Pancreas (tissue), 10 donors: ENCODE data around the gene ZNF385C. TPM values are rescaled to one million over a fixed set of nuclear protein-coding genes. Genes with fewer than 3 reads are reported as not detected.

Experiments used
- ATAC-seq, 4 donors: fragments of 200-7000 bp; cut with Tn5 transposase; one replicate each; pipeline versions ENCODE4 v1.8.0 to v1.9.1; 2020; ENCODE audit warnings: mild to moderate bottlenecking in 4 of 4, moderate library complexity in 4 of 4
- DNase-seq, 6 donors: peaks; one replicate each; pipeline ENCODE4 v3.0.0-alpha.2; 2020
- FAIRE-seq: peaks from 2 replicates; lab custom pipeline; 2012; peaks lifted over from hg19 to GRCh38; lab: Jason Lieb, UNC
- H3K27ac ChIP-seq, 4 donors: fragments of 200-600 bp; sonication (generic); 1 replicate in 3 of 4; 2 replicates in 1 of 4; pipeline versions ENCODE4 v1.5.0 to v1.8.0; 2020
- H3K27me3 ChIP-seq, 4 donors: fragments of 200-600 bp; one replicate each; pipeline ENCODE4 v1.8.0; 2021
- H3K36me3 ChIP-seq, 3 donors: fragments of 200-600 bp; sonication (generic) in 1 of 3; one replicate each; pipeline versions ENCODE4 v1.5.0 to v1.8.0; 2020 to 2021
- H3K4me1 ChIP-seq, 3 donors: fragments of 200-600 bp; one replicate each; pipeline ENCODE4 v1.8.0; 2021
- H3K4me3 ChIP-seq, 4 donors: fragments of 200-600 bp; sonication (generic) in 2 of 4; one replicate each; pipeline versions ENCODE4 v1.5.0 to v1.8.0; 2020 to 2021
- H3K9me3 ChIP-seq, 4 donors: fragments of 200-600 bp; one replicate each; pipeline ENCODE4 v1.8.0; 2021
- WGBS, 2 donors: extraction: QIAGEN DNeasy Blood & Tissue Kit; methylation state at CpG; one replicate each; pipeline ENCODE4 v1.1.7; 2013; 5-methylcytosine and 5-hydroxymethylcytosine counted together
- intact Hi-C, 3 donors: fragments of 100-400 bp; cut with DNase I; formaldehyde crosslinking; loops; one replicate each; pipeline versions ENCODE4 v1.11.1 to v1.14.2; 2022
- polyA plus RNA-seq, 2 donors: library from polyadenylated mRNA; stranded (reverse); fragments of 200-250 nt; gene quantifications; one replicate each; pipeline ENCODE4 v1.2.3, GENCODE V29; 2013
- total RNA-seq, 6 donors: library from RNA; stranded (reverse); fragmentation: NEBNext Ultra II Directional in 4 of 6; extraction: Animal tissue kit (Norgen Biotek cat#: 25700) in 4 of 6; gene quantifications; one replicate each; pipeline versions ENCODE4 v1.2.1 to v1.2.4, GENCODE V29; 2021 to 2023
- TF ChIP-seq, protein P1 (sequence below), 4 donors: fragments of 200-600 bp; sonication (generic) in 3 of 4; IDR thresholded peaks; one replicate each; pipeline versions ENCODE4 v1.5.0 to v1.8.0; 2021; ENCODE audit warnings: antibody characterized with exemption in 4 of 4
- donor health status: healthy with polysubstance abuse.
- donor health status: DM: no; HTN: no; CAD: no; lungs with moderate emphysema.
- donor health status: DM: no; HTN: no; CAD: no.
- donor health status: control.
- donor health status: control.
- donor health status: Bipolar disorder and iron deficiency.
- donor health status: DM: yes; HTN: yes; CAD: no.
- donor health status: DM: no; HTN: no; CAD: no.
- donor health status: DM: no; HTN: no; CAD: no.
- donor health status: DM: yes; HTN: yes; CAD: no.

ZNF385C gene
- total and polyA plus RNA-seq, 8 donors = 0.67 to 2.6 (median 1.6) TPM

DNA sequence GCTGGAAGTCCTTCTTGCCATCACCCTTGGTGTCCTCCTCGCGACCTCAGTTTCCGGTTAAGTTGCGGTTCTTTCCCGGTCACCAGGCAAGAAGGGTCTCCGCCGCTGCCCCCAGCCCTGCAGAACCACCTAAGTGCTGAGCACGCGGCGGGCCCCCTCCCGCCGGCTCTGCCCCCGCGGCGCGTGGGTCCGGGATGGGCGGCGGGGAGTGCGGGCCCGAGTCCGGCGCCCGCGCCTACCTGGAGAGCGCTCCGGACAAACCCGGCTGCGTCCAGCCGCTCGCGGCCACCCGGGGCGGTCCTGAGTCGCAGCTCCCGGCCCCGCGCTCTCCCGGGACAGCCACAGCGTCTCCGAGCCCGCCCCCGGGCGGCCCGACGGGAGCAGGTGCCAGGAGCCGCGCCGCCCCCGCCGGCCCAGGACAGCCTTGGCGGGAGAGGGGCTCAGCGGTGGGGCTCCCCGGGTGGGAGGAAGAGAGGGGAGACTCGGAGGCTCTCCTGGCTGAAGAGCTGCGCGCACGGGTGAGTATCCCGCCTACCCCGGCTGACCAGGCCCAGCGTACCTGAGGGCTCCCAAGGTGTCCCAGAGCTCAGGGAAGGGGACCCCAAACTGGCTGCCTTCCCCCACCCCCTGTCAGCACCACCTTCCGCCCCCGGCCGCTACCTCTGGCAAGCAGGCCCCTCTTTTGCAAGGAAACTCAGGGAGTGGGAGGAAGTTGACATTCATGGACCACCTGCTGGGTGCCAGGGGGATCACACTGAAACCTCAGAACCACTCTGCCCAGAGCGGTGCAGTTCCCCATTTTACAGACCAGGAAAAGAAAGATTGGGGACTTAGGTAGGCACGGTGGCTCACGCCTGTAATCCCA lies 25.7 kb downstream of the ZNF385C start:
- intact Hi-C loops = no loop called here
- Histone ChIP-seq H3K36me3 (no peaks in the 10 kb centered on the region), H3K27ac (no peak overlapping the region), H3K4me1 (peaks cover 0 to 2% (median 0%) of the 10 kb centered on the region in 3 donors), H3K9me3 (no peaks in the 10 kb centered on the region), H3K4me3 (peak overlapping the region in 2 of 4 donors; percentile 34 to 46), H3K27me3 (no peaks in the 10 kb centered on the region)
- ATAC-seq = peak; percentile 61 to 86 (median 76)
- no peak for FAIRE-seq
- 14 to 21% methylated on average over 36 to 67 of the region's 67 CpGs for WGBS, 2 donors
- peak in 2 of 6 donors; percentile 31 to 81 for DNase-seq
- TF ChIP-seq, protein P1, sequence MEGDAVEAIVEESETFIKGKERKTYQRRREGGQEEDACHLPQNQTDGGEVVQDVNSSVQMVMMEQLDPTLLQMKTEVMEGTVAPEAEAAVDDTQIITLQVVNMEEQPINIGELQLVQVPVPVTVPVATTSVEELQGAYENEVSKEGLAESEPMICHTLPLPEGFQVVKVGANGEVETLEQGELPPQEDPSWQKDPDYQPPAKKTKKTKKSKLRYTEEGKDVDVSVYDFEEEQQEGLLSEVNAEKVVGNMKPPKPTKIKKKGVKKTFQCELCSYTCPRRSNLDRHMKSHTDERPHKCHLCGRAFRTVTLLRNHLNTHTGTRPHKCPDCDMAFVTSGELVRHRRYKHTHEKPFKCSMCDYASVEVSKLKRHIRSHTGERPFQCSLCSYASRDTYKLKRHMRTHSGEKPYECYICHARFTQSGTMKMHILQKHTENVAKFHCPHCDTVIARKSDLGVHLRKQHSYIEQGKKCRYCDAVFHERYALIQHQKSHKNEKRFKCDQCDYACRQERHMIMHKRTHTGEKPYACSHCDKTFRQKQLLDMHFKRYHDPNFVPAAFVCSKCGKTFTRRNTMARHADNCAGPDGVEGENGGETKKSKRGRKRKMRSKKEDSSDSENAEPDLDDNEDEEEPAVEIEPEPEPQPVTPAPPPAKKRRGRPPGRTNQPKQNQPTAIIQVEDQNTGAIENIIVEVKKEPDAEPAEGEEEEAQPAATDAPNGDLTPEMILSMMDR (IDR thresholded peaks at IDR 0.05) = no peak

DNA sequence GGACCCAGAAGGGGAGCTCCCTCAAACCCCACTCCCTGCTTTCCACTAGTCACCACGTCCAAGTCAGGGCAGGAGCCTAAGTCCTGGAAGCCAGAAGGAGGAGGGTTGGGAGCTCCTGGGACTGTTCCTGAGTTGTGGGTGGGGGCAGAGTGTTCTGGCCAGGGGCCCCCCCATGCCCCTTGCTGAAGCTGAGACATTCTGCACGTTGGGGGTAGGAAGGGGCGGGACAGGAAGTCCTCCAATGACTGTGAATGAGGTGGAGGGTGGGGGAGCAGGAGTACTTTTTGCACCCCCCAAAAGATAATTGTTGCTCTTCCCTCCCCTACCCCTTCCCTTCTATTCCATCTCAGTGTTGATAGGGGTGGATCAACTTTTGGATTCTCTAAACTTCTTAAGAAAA lies 26.5 kb downstream of the ZNF385C start:
- Histone ChIP-seq H3K27me3 (no peaks in the 10 kb centered on the region), H3K4me1 (peaks cover 0 to 2% (median 0%) of the 10 kb centered on the region in 3 donors), H3K36me3 (no peaks in the 10 kb centered on the region), H3K9me3 (no peaks in the 10 kb centered on the region), H3K27ac (no peak overlapping the region), H3K4me3 (peak overlapping the region in 1 of 4 donors; percentile 46)
- no peak for DNase-seq
- WGBS, 2 donors = 30 to 41% methylated on average over 2 to 3 of the region's 3 CpGs
- TF ChIP-seq, protein P1 (IDR thresholded peaks at IDR 0.05) = no peak
- intact Hi-C loops = no loop called here
- ATAC-seq = no peak
- no peak for FAIRE-seq

DNA sequence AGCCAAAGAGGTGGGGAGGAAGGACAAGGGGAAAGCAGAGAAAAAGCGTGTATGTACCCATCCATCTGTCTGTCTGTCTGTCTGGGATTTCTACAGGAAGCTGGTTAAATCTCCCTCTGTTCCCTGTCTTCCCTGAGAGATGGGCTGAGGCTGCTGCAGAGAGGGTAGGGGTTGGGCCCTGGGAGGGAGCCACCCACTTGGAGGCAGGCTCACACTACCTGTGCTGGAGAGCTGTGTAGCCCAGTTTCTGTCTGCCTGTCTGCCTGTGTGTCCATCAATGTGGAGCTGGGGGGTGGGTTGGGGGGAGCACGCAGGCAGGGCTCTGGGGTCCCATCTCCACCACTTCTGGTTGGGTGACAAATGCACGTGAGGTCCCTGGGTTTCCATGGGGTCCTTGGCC lies 29.3 kb downstream of the ZNF385C start:
- Histone ChIP-seq H3K36me3 (no peaks in the 10 kb centered on the region), H3K27ac (no peak overlapping the region), H3K9me3 (no peaks in the 10 kb centered on the region), H3K4me1 (peaks cover 0 to 2% (median 0%) of the 10 kb centered on the region in 3 donors), H3K27me3 (no peaks in the 10 kb centered on the region), H3K4me3 (no peak overlapping the region)
- ATAC-seq = no peak
- intact Hi-C loops = loop anchor here in 1 of 3 donors (5.0 kb wide), 1 partner anchor 33 kb away; no protein-coding TSS in a partner anchor
- WGBS, 2 donors = 73 to 85% methylated on average over 3 of the region's 3 CpGs
- no peak for DNase-seq
- TF ChIP-seq, protein P1 (IDR thresholded peaks at IDR 0.05) = no peak
- FAIRE-seq = no peak

DNA sequence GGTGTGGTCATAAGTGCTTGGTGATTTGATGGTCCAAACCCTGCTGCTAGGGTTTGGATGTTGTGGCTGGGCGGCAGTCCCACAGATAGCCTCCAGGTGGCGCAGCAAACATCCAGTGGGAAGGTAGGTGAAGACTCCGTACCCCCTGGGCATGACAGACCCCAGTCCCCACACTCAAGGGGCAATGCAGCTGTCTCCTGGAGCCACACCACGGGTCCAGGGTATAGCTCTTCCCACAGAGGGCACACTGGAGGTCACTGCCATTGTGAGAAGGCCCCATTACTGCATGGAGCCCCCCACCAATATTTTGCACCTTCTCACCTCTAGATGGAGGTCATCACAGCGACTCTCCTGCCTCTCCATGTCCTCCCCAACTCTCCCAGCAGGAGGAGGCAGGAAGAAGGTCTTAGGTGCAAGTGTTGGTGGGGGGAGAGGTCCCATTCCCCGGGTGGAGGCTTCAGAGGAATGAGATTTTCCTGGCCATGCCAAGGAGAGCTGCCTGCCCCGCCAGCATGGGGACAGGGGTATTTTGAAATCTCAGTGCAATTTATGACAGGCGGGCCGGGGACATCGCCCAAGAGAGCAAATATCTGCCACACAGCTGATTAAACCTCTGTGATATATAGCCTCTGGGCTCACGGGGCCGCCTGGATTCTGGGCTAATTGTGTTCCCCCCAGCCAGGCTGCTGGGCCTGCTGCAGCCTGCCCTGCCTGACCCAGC lies 30.7 kb downstream of the ZNF385C start:
- no peak for FAIRE-seq
- Histone ChIP-seq H3K27ac (no peak overlapping the region), H3K36me3 (no peaks in the 10 kb centered on the region), H3K27me3 (no peaks in the 10 kb centered on the region), H3K4me3 (no peak overlapping the region), H3K4me1 (peaks cover 0 to 2% (median 0%) of the 10 kb centered on the region in 3 donors), H3K9me3 (no peaks in the 10 kb centered on the region)
- intact Hi-C loops = loop anchor here in 1 of 3 donors (5.0 kb wide), 1 partner anchor 35 kb away; no protein-coding TSS in a partner anchor
- TF ChIP-seq, protein P1 (IDR thresholded peaks at IDR 0.05) = peak; percentile 84 to 90 (median 90)
- DNase-seq = peak in 5 of 6 donors; percentile 32 to 91 (median 76)
- peak; percentile 62 to 87 (median 82) for ATAC-seq
- WGBS, 2 donors = 19 to 23% methylated on average over 12 of the region's 12 CpGs
